Gastrocnemius medialis (tissue), 4 donors: ENCODE results near the gene TNFRSF1A. TPM values are rescaled to one million over a fixed set of nuclear protein-coding genes. Genes with fewer than 3 reads are reported as not detected.

Source experiments
- ATAC-seq, 2 donors: fragments of 150-250 bp; one replicate each; pipeline ENCODE4 v1.9.1; 2016
- DNase-seq, 2 donors: peaks; one replicate each; pipeline ENCODE4 v3.0.0-alpha.2; 2019
- H3K27ac ChIP-seq, 4 donors: fragments of 200-600 bp; sonication (generic); 1 replicate in 1 of 4; 2 replicates in 3 of 4; pipeline ENCODE4 v1.5.1; 2016 to 2018; ENCODE audit warnings: mild to moderate bottlenecking in 2 of 4, moderate library complexity in 1 of 4
- H3K27me3 ChIP-seq, 3 donors: fragments of 200-600 bp; sonication (generic) in 2 of 3; 1 replicate in 1 of 3; 2 replicates in 2 of 3; pipeline versions ENCODE4 v1.5.1 to v1.6.0; 2016 to 2019; ENCODE audit warnings: mild to moderate bottlenecking in 1 of 3, moderate library complexity in 1 of 3
- H3K36me3 ChIP-seq, 2 donors: fragments of 200-600 bp; sonication (generic) in 1 of 2; one replicate each; pipeline ENCODE4 v1.5.1; 2017 to 2018
- H3K4me1 ChIP-seq, 2 donors: fragments of 200-600 bp; sonication (generic) in 1 of 2; one replicate each; pipeline ENCODE4 v1.5.1; 2016 to 2017; ENCODE audit warnings: mild to moderate bottlenecking in 2 of 2
- H3K4me3 ChIP-seq, 4 donors: fragments of 200-600 bp; sonication (generic) in 3 of 4; 1 replicate in 1 of 4; 2 replicates in 3 of 4; pipeline ENCODE4 v1.5.1; 2016 to 2019; ENCODE audit warnings: mild to moderate bottlenecking in 2 of 4
- H3K9me3 ChIP-seq, 3 donors: fragments of 200-600 bp; sonication (generic) in 2 of 3; 1 replicate in 1 of 3; 2 replicates in 2 of 3; pipeline ENCODE4 v1.5.1; 2016 to 2019
- CTCF ChIP-seq, 5 experiments: fragments of 450-650 bp in 3 of 5; fragments of 200-600 bp in 2 of 5; sonication (generic) in 2 of 5; IDR thresholded peaks in 4 of 5; conservative IDR thresholded peaks in 1 of 5; 1 replicate in 4 of 5; 2 replicates in 1 of 5; pipeline ENCODE4 v1.5.1; 2016 to 2019; ENCODE audit warnings: antibody characterized with exemption in 5 of 5, mild to moderate bottlenecking in 3 of 5, moderate library complexity in 3 of 5
- POLR2A ChIP-seq, 2 donors: fragments of 450-650 bp; IDR thresholded peaks; one replicate each; pipeline ENCODE4 v1.6.1; 2017; ENCODE audit warnings: antibody characterized with exemption in 2 of 2, mild to moderate bottlenecking in 2 of 2, moderate library complexity in 2 of 2
- in situ Hi-C, 4 donors: fragments of 200-750 bp; cut with MboI; loops; one replicate each; pipeline versions ENCODE4 v1.15.0 to v1.8.0; 2017; ENCODE audit warnings: low sequenced_read_pairs in 4 of 4
- intact Hi-C: fragments of 100-400 bp; cut with DNase I; formaldehyde crosslinking; loops from one replicate; pipeline ENCODE4 v1.15.1; 2023; ENCODE audit warnings: low total_unique reads
- total RNA-seq, 4 donors: library from RNA; depleted of rRNA; stranded (reverse); fragments of >200 nt; gene quantifications; one replicate each; pipeline versions ENCODE4 v1.1.0 to v1.2.3, GENCODE V29; 2016

The TNFRSF1A gene
- total RNA-seq, 4 donors from 2014 or later, result 103 to 220 (median 193) TPM

GRCh38 chr12:6282453-6282840, 59.4 kb downstream of the TNFRSF1A start:
- Histone ChIP-seq H3K27me3 (peaks cover 0 to 2% (median 0%) of the 10 kb centered on the region in 3 donors), H3K36me3 (no peaks in the 10 kb centered on the region), H3K4me3 (no peak overlapping the region), H3K27ac (no peak overlapping the region), H3K9me3 (no peaks in the 10 kb centered on the region), H3K4me1 (peaks cover 14 to 23% of the 10 kb centered on the region in 2 donors)
- DNase-seq (no peak), ATAC-seq (no peak)
- intact Hi-C loops, result loop anchor here (1.0 kb wide), 1 partner anchor 83 kb away; no protein-coding TSS in a partner anchor
- TF ChIP-seq POLR2A (IDR thresholded peaks at IDR 0.05) (no peak), CTCF (IDR thresholded peaks at IDR 0.05 in 4 of 5, conservative IDR thresholded peaks at IDR 0.05 in 1 of 5) (no peak)
- in situ Hi-C loops, result loop anchor here in 3 of 4 donors (5.0 to 25.0 kb wide), 4 partner anchors 218 to 298 kb away; no protein-coding TSS in a partner anchor

- DNase-seq (no peak), ATAC-seq (no peak)
- TF ChIP-seq POLR2A (IDR thresholded peaks at IDR 0.05) (no peak), CTCF (IDR thresholded peaks at IDR 0.05 in 4 of 5, conservative IDR thresholded peaks at IDR 0.05 in 1 of 5) (no peak)
- Histone ChIP-seq H3K27ac (no peak overlapping the region), H3K36me3 (no peaks in the 10 kb centered on the region), H3K9me3 (no peaks in the 10 kb centered on the region), H3K4me1 (peaks cover 14 to 23% of the 10 kb centered on the region in 2 donors), H3K4me3 (no peak overlapping the region), H3K27me3 (peaks cover 0 to 2% (median 0%) of the 10 kb centered on the region in 3 donors)
- intact Hi-C loops, result no loop called here
- in situ Hi-C loops, result loop anchor here in 3 of 4 donors (5.0 to 25.0 kb wide), 4 partner anchors 216 to 296 kb away; no protein-coding TSS in a partner anchor
Measured at GRCh38 chr12:6281081-6281809, 60.6 kb downstream of the TNFRSF1A start.

GRCh38 chr12:6280672-6281071, 61.2 kb downstream of the TNFRSF1A start:
- Histone ChIP-seq H3K27me3 (peaks cover 0 to 1% (median 0%) of the 10 kb centered on the region in 3 donors), H3K27ac (peak overlapping the region in 1 of 4 donors; percentile 40), H3K4me3 (no peak overlapping the region), H3K36me3 (no peaks in the 10 kb centered on the region), H3K9me3 (no peaks in the 10 kb centered on the region), H3K4me1 (peaks cover 14 to 23% of the 10 kb centered on the region in 2 donors)
- intact Hi-C loops, result no loop called here
- TF ChIP-seq POLR2A (IDR thresholded peaks at IDR 0.05) (no peak), CTCF (IDR thresholded peaks at IDR 0.05 in 4 of 5, conservative IDR thresholded peaks at IDR 0.05 in 1 of 5) (no peak)
- no peak for DNase-seq
- no peak for ATAC-seq
- in situ Hi-C loops, result loop anchor here in 3 of 4 donors (5.0 to 25.0 kb wide), 4 partner anchors 216 to 296 kb away; no protein-coding TSS in a partner anchor

- peak in 1 of 2 donors; percentile 36 for DNase-seq
- Histone ChIP-seq H3K4me3 (no peak overlapping the region), H3K9me3 (no peaks in the 10 kb centered on the region), H3K27ac (peak overlapping the region in 2 of 4 donors; percentile 25 to 40), H3K27me3 (no peaks in the 10 kb centered on the region), H3K36me3 (no peaks in the 10 kb centered on the region), H3K4me1 (peaks cover 14 to 23% of the 10 kb centered on the region in 2 donors)
- in situ Hi-C loops (loop anchor here in 3 of 4 donors (5.0 to 25.0 kb wide), 4 partner anchors 215 to 295 kb away; no protein-coding TSS in a partner anchor), intact Hi-C loops (no loop called here)
- TF ChIP-seq POLR2A (IDR thresholded peaks at IDR 0.05), result no peak
- TF ChIP-seq CTCF (IDR thresholded peaks at IDR 0.05 in 4 of 5, conservative IDR thresholded peaks at IDR 0.05 in 1 of 5), result no peak
- peak; percentile 29 to 37 for ATAC-seq
Measured at GRCh38 chr12:6280053-6280469, 61.8 kb downstream of the TNFRSF1A start.
